IMR-90 (cell line): Measurements from ENCODE around the gene DDX24. TPM values are rescaled to one million over a fixed set of nuclear protein-coding genes. Genes with fewer than 3 reads are reported as not detected.

Experiments used
- ATAC-seq: fragments of 200-7000 bp; cut with Tn5 transposase; 2 replicates; pipeline ENCODE4 v1.9.1; 2020; ENCODE audit warnings: low read depth, mild to moderate bottlenecking, moderate library complexity
- BruUV-seq: library from RNA; stranded (reverse); fragments of 400-500 nt; replicated peaks from 2 replicates; lab custom pipeline; 2021; lab: Mats Ljungman, UMichigan
- CTCF ChIA-PET: fragments of 300-600 bp; formaldehyde crosslinking; extraction: SDS; loops from one replicate; lab custom pipeline; 2021; ENCODE audit warnings: antibody characterized with exemption; lab: Yijun Ruan, JAX
- POLR2A ChIA-PET: fragments of 300-600 bp; sonication (Branson Sonifier 250); formaldehyde crosslinking; loops from one replicate; lab custom pipeline; 2022; ENCODE audit warnings: antibody characterized with exemption; ENCODE audit not compliant: unreplicated experiment; lab: Charles Lee
- DNase-seq: peaks from one replicate; pipeline ENCODE4 v3.0.0; 2013
- H2AFZ ChIP-seq: replicated peaks from 2 replicates; pipeline ENCODE3; 2013; ENCODE audit warnings: low read length, mild to moderate bottlenecking; ENCODE audit not compliant: poor library complexity
- H2AK5ac ChIP-seq: 2 replicates; pipeline ENCODE4 v1.6.1; 2013; ENCODE audit warnings: low read depth, low read length, inconsistent platforms
- H2AK9ac ChIP-seq: replicated peaks from 2 replicates; pipeline ENCODE3; 2013; ENCODE audit warnings: mild to moderate bottlenecking, low read depth, low read length, moderate library complexity; ENCODE audit not compliant: poor library complexity
- H2BK120ac ChIP-seq: 2 replicates; pipeline ENCODE4 v1.6.1; 2013; ENCODE audit warnings: low read depth, low read length, inconsistent platforms
- H2BK15ac ChIP-seq: 3 replicates; pipeline ENCODE4 v1.6.1; 2013; ENCODE audit warnings: low read depth, low read length, inconsistent platforms
- H2BK20ac ChIP-seq: 2 replicates; pipeline ENCODE4 v1.6.1; 2013; ENCODE audit warnings: low read depth, mild to moderate bottlenecking, inconsistent platforms, low read length, moderate library complexity
- H2BK5ac ChIP-seq: 2 replicates; pipeline ENCODE4 v1.6.1; 2013; ENCODE audit warnings: mild to moderate bottlenecking, low read depth, low read length, inconsistent platforms; ENCODE audit not compliant: poor library complexity, severe bottlenecking
- H3K14ac ChIP-seq: replicated peaks from 2 replicates; pipeline ENCODE4 v1.6.1; 2013; ENCODE audit warnings: low read depth, low read length, inconsistent platforms
- H3K18ac ChIP-seq: 2 replicates; pipeline ENCODE4 v1.6.1; 2013; ENCODE audit warnings: low read depth, low read length, control low read depth
- H3K23ac ChIP-seq: 2 replicates; pipeline ENCODE4 v1.6.1; 2013; ENCODE audit warnings: low read depth, low read length, inconsistent platforms
- H3K27ac ChIP-seq: 2 replicates; pipeline ENCODE4 v1.5.1; 2013; ENCODE audit warnings: mild to moderate bottlenecking, control low read depth, low read length; ENCODE audit not compliant: insufficient read depth
- H3K27me3 ChIP-seq: 2 replicates; pipeline ENCODE4 v1.6.1; 2013; ENCODE audit warnings: low read length; ENCODE audit not compliant: control insufficient read depth, insufficient read depth
- H3K36me3 ChIP-seq: 2 replicates; pipeline ENCODE4 v1.6.1; 2013; ENCODE audit warnings: low read length, mixed read lengths; ENCODE audit not compliant: control insufficient read depth, insufficient read depth
- H3K4ac ChIP-seq: 2 replicates; pipeline ENCODE4 v1.6.1; 2013; ENCODE audit warnings: low read depth, low read length, inconsistent platforms
- H3K4me1 ChIP-seq: 2 replicates; pipeline ENCODE4 v1.6.1; 2013; ENCODE audit warnings: low read length, mixed read lengths; ENCODE audit not compliant: control insufficient read depth, insufficient read depth
- H3K4me2 ChIP-seq: 2 replicates; pipeline ENCODE4 v1.6.1; 2013; ENCODE audit warnings: low read depth, mild to moderate bottlenecking, control low read depth, low read length, moderate library complexity
- H3K4me3 ChIP-seq: 2 replicates; pipeline ENCODE4 v1.5.1; 2013; ENCODE audit warnings: low read depth, mild to moderate bottlenecking, control low read depth, low read length, moderate library complexity; ENCODE audit not compliant: insufficient read depth
- H3K56ac ChIP-seq: 2 replicates; pipeline ENCODE4 v1.6.1; 2013; ENCODE audit warnings: low read length, inconsistent platforms; ENCODE audit not compliant: insufficient read depth; ENCODE audit errors: extremely low read depth
- H3K79me1 ChIP-seq, 2 experiments: 2 replicates each; pipeline ENCODE4 v1.6.1; 2013; ENCODE audit warnings: low read length in 2 of 2, inconsistent platforms in 1 of 2, low read depth in 1 of 2
- H3K9ac ChIP-seq: 2 replicates; pipeline ENCODE4 v1.6.1; 2013; ENCODE audit warnings: low read depth, low read length, control low read depth
- H3K9me1 ChIP-seq: 2 replicates; pipeline ENCODE4 v1.6.1; 2013; ENCODE audit warnings: low read length, inconsistent platforms; ENCODE audit not compliant: insufficient read depth
- H3K9me3 ChIP-seq: 2 replicates; pipeline ENCODE4 v1.6.1; 2013; ENCODE audit warnings: low read length; ENCODE audit not compliant: control insufficient read depth, insufficient read depth
- H4K20me1 ChIP-seq: 2 replicates; pipeline ENCODE4 v1.6.1; 2013; ENCODE audit warnings: low read length, inconsistent platforms; ENCODE audit not compliant: insufficient read depth
- H4K5ac ChIP-seq: 2 replicates; pipeline ENCODE4 v1.6.1; 2013; ENCODE audit warnings: mild to moderate bottlenecking, low read depth, low read length, control low read depth
- H4K8ac ChIP-seq, 2 experiments: 2 replicates each; pipeline ENCODE4 v1.6.1; 2013; ENCODE audit warnings: low read depth in 2 of 2, low read length in 2 of 2, control low read depth in 1 of 2, inconsistent platforms in 1 of 2
- H4K91ac ChIP-seq: 2 replicates; pipeline ENCODE4 v1.6.1; 2013; ENCODE audit warnings: low read depth, low read length, inconsistent platforms; ENCODE audit not compliant: insufficient read depth
- CEBPB ChIP-seq: IDR thresholded peaks from 2 replicates; pipeline ENCODE4 v1.6.1; 2012; ENCODE audit warnings: low read depth, low read length, improper control_type of control experiment
- FOS ChIP-seq: fragments of 150-350 bp; IDR thresholded peaks from 2 replicates; pipeline ENCODE4 v1.6.1; 2016; ENCODE audit warnings: low read depth, low read length
- NFE2L2 ChIP-seq: fragments of 150-350 bp; IDR thresholded peaks from 2 replicates; pipeline ENCODE4 v1.6.1; 2016; ENCODE audit warnings: low read depth, mild to moderate bottlenecking, low read length
- POLR2A ChIP-seq: IDR thresholded peaks from 2 replicates; pipeline ENCODE4 v1.6.1; 2012; ENCODE audit warnings: mild to moderate bottlenecking, low read depth, low read length
- RAD21 ChIP-seq: IDR thresholded peaks from 2 replicates; pipeline ENCODE4 v1.6.1; 2012; ENCODE audit warnings: low read length, improper control_type of control experiment
- RCOR1 ChIP-seq: IDR thresholded peaks from 2 replicates; pipeline ENCODE4 v1.6.1; 2012; ENCODE audit warnings: mild to moderate bottlenecking, low read length, improper control_type of control experiment; ENCODE audit not compliant: insufficient replicate concordance
- WGBS, 2 experiments: methylation state at CpG; one replicate each; pipeline versions ENCODE4 v1.1.5 to v1.1.7; 2013; ENCODE audit warnings: missing lambda C conversion rate in 2 of 2; ENCODE audit not compliant: insufficient read length in 1 of 2; ENCODE audit errors: extremely low coverage in 2 of 2; 5-methylcytosine and 5-hydroxymethylcytosine counted together
- dilution Hi-C: fragments of 300-500 bp; cut with HindIII; formaldehyde crosslinking; loops from one replicate; pipeline ENCODE4 v1.14.3; 2018; ENCODE audit warnings: low sequenced_read_pairs; ENCODE audit not compliant: unreplicated experiment
- in situ Hi-C: fragments of 300-500 bp; cut with MboI; formaldehyde crosslinking; loops from 3 replicates; pipeline ENCODE4 v1.14.3; 2019; ENCODE audit warnings: low sequenced_read_pairs, inconsistent platforms, mixed read lengths
- intact Hi-C: fragments of 100-400 bp; cut with micrococcal nuclease; formaldehyde crosslinking; loops from 2 replicates; pipeline ENCODE4 v1.10.0; 2022
- polyA plus RNA-seq, 3 experiments: library from polyadenylated mRNA; depleted of rRNA; stranded (reverse); fragments of >200 nt; gene quantifications; 2 replicates each; pipeline ENCODE4 v1.2.3, GENCODE V29; 2012; ENCODE audit warnings: low replicate concordance in 1 of 3
- total RNA-seq: library from RNA; depleted of rRNA; stranded (reverse); fragments of >200 nt; gene quantifications from 2 replicates; pipeline ENCODE4 v1.2.3, GENCODE V29; 2012

DDX24 gene
- total and polyA plus RNA-seq, 2 of the 4 experiments (the other 2 are of a cell fraction) = 134 to 155 TPM

DNA sequence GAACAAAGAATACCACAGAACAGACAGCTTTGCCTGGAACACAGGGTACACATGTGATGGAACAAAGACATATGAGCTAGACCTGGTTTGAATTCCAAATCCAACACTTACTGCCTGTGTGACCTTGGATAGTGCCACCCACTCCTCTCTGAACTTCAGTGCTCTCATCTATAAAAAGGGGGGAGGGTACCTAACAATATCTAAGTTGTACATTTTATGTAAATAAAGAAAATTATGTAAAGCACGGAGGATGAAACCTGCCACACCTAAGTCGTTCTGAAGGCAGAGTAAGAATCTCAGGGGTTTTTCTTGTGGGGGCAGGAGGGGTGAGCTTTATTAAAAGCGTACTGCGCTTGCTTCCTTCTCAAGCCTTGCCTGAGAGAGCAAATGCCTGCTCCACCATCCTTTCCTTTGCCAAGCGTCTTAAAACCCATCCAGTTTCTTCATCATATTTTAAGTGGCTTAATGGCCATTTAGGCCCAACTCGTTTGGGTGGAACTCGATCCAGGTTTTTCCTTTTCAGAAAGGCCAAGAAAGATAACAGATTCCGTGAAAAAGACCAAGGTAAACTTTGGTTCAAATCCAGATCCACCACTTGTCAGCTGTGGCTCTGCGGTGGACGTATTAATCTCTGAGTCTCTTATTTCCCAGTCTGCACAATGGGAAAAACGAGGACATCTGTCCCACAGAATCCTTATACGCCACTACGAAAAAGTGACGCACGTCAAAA, 946 bp downstream of the DDX24 start:
- H3K4ac ChIP-seq = peak overlapping the region; percentile 17
- DNase-seq (peak; percentile 42), ATAC-seq (no peak; the same call in 1 of the 2 replicates)
- H3K18ac ChIP-seq = peak overlapping the region; percentile 77
- in situ Hi-C loops = no loop called here
- POLR2A ChIA-PET = interaction anchor here (1.2 kb wide), 1 partner anchor 20 kb away, joined by 3 read pairs; no protein-coding TSS in a partner anchor
- H3K4me3 ChIP-seq = peak overlapping the region; percentile 84
- H3K27ac ChIP-seq = peak overlapping the region; percentile 70
- peak overlapping the region; percentile 22; the same call in 1 of the 2 replicates for H3K56ac ChIP-seq
- H2BK5ac ChIP-seq = peak overlapping the region; percentile 38
- H3K79me1 ChIP-seq = peaks cover 22 to 50% of the 10 kb centered on the region in 2 experiments
- H3K9ac ChIP-seq = peak overlapping the region; percentile 84
- peaks cover 15% of the 10 kb centered on the region for H3K36me3 ChIP-seq
- BruUV-seq = no TSS peak
- peaks cover 6% of the 10 kb centered on the region for H3K9me1 ChIP-seq
- H2AK5ac ChIP-seq = no peak overlapping the region; the same call in 1 of the 2 replicates
- H4K20me1 ChIP-seq = peaks cover 32% of the 10 kb centered on the region
- peaks cover 6% of the 10 kb centered on the region for H3K4me1 ChIP-seq
- no peaks in the 10 kb centered on the region for H3K9me3 ChIP-seq
- H4K91ac ChIP-seq = no peak overlapping the region
- no peak overlapping the region for H2BK120ac ChIP-seq
- no peaks in the 10 kb centered on the region for H3K27me3 ChIP-seq
- 0% methylated on average over 4 of the region's 15 CpGs; no CpG with 5 or more reads in 1 of the 2 experiments for WGBS, 2 experiments
- TF ChIP-seq NFE2L2 (no peak), CEBPB (no peak), POLR2A (no peak), RAD21 (no peak), FOS (no peak), RCOR1 (no peak)
- peak overlapping the region; percentile 39 to 43; a peak in 3 of 4 replicates for H4K8ac ChIP-seq
- H3K4me2 ChIP-seq = peak overlapping the region; percentile 99
- peak overlapping the region; percentile 32 for H3K14ac ChIP-seq
- intact Hi-C loops = loop anchor here (2.0 to 5.0 kb wide), 2 partner anchors 49 to 748 kb away; partner anchors contain the start of genes BTBD7 and IFI27L2
- dilution Hi-C loops = no loop called here
- peak overlapping the region; percentile 91 for H2AFZ ChIP-seq
- peak overlapping the region; percentile 58 for H2AK9ac ChIP-seq
- CTCF ChIA-PET = interaction anchor here (0.7 to 1.6 kb wide), 2 partner anchors 44 to 57 kb away, joined by 3 to 8 read pairs; no protein-coding TSS in a partner anchor
- peak overlapping the region; percentile 77 for H4K5ac ChIP-seq
- H2BK20ac ChIP-seq = no peak overlapping the region
- H3K23ac ChIP-seq = peak overlapping the region; percentile 65
- no peak overlapping the region for H2BK15ac ChIP-seq
